Tibial nerve (tissue), 4 donors: ENCODE results near the gene ETNK1.

Experiments
- CTCF ChIP-seq, 5 experiments: fragments of 200-600 bp in 3 of 5; fragments of 450-650 bp in 2 of 5; sonication (generic) in 3 of 5; IDR thresholded peaks; one replicate each; pipeline ENCODE4 v1.5.1; 2016 to 2019; ENCODE audit warnings: antibody characterized with exemption in 5 of 5, mild to moderate bottlenecking in 3 of 5, moderate library complexity in 2 of 5
- EP300 ChIP-seq, 2 donors: sonication (generic); formaldehyde crosslinking; IDR thresholded peaks; one replicate each; pipeline ENCODE4 v1.6.1; 2017; ENCODE audit warnings: antibody characterized with exemption in 2 of 2, mild to moderate bottlenecking in 1 of 2
- POLR2A ChIP-seq, 2 donors: fragments of 450-650 bp; IDR thresholded peaks; one replicate each; pipeline ENCODE4 v1.6.1; 2017; ENCODE audit warnings: antibody characterized with exemption in 2 of 2, mild to moderate bottlenecking in 2 of 2, moderate library complexity in 2 of 2

GRCh38 chr12:22578328-22578727 is 46.6 kb upstream of the ETNK1 start:
- TF ChIP-seq CTCF (IDR thresholded peaks at IDR 0.05) (no peak), POLR2A (IDR thresholded peaks at IDR 0.05) (no peak), EP300 (IDR thresholded peaks at IDR 0.05) (no peak)
